Neural cell (in vitro differentiated cells): Measurements from ENCODE around the gene TEX38. TPM values are rescaled to one million over a fixed set of nuclear protein-coding genes. Genes with fewer than 3 reads are reported as not detected.

Experiments used
- H2AFZ ChIP-seq: fragments of 200-600, 300-800 bp; sonication (generic), shearing (Covaris generic); 2 replicates; pipeline ENCODE4 v1.6.0; 2014; ENCODE audit warnings: low read depth, mild to moderate bottlenecking, antibody characterized with exemption, low read length, moderate library complexity
- H3F3A ChIP-seq: fragments of 200-600 bp; shearing (Covaris generic); 2 replicates; pipeline ENCODE4 v1.6.1; 2016; ENCODE audit warnings: mild to moderate bottlenecking, moderate library complexity, mixed read lengths, antibody characterized with exemption, low read length; ENCODE audit not compliant: insufficient read depth, poor library complexity, severe bottlenecking
- H3K27ac ChIP-seq: fragments of 200-600, 300-800 bp; sonication (generic), shearing (Covaris generic); 2 replicates; pipeline ENCODE4 v1.5.1; 2014; ENCODE audit warnings: mild to moderate bottlenecking, low read length, moderate library complexity
- H3K27me3 ChIP-seq: fragments of 300-800, 200-600 bp; sonication (generic), shearing (Covaris generic); 2 replicates; pipeline ENCODE4 v1.6.0; 2014; ENCODE audit warnings: mild to moderate bottlenecking, low read depth, low read length, moderate library complexity; ENCODE audit not compliant: insufficient read depth
- H3K36me3 ChIP-seq: fragments of 300-800, 200-600 bp; sonication (generic), shearing (Covaris generic); 2 replicates; pipeline ENCODE4 v1.5.1; 2014; ENCODE audit warnings: mild to moderate bottlenecking, antibody characterized with exemption, low read length, moderate library complexity; ENCODE audit not compliant: insufficient read depth
- H3K4me2 ChIP-seq: fragments of 300-800, 200-600 bp; sonication (generic), shearing (Covaris generic); 2 replicates; pipeline ENCODE4 v1.6.0; 2014; ENCODE audit warnings: mild to moderate bottlenecking, low read length
- H3K4me3 ChIP-seq: fragments of 300-800, 200-600 bp; sonication (generic), shearing (Covaris generic); 2 replicates; pipeline ENCODE4 v1.5.1; 2014; ENCODE audit warnings: mild to moderate bottlenecking, low read length, moderate library complexity
- H3K79me2 ChIP-seq: fragments of 200-600 bp; shearing (Covaris generic); replicated peaks from 2 replicates; pipeline ENCODE4 v1.6.0; 2014; ENCODE audit warnings: mild to moderate bottlenecking, low read length, moderate library complexity; ENCODE audit not compliant: insufficient read depth
- H3K9ac ChIP-seq: fragments of 300-800, 200-600 bp; sonication (generic), shearing (Covaris generic); 2 replicates; pipeline ENCODE4 v1.6.1; 2016; ENCODE audit warnings: mild to moderate bottlenecking, low read length, mixed read lengths
- H3K9me2 ChIP-seq: fragments of 200-600 bp; shearing (Covaris generic); 2 replicates; pipeline ENCODE4 v1.6.1; 2016; ENCODE audit warnings: mild to moderate bottlenecking, low read length, mixed read lengths; ENCODE audit not compliant: insufficient read depth
- H3K9me3 ChIP-seq: fragments of 200-600, 300-800 bp; sonication (generic), shearing (Covaris generic); 2 replicates; pipeline ENCODE4 v1.6.1; 2016; ENCODE audit warnings: mild to moderate bottlenecking, mixed run types, low read length, moderate library complexity, mixed read lengths
- H4K20me1 ChIP-seq: fragments of 200-600 bp; shearing (Covaris generic); 2 replicates; pipeline ENCODE4 v1.6.1; 2016; ENCODE audit warnings: mild to moderate bottlenecking, mixed run types; ENCODE audit not compliant: insufficient read depth
- EP300 ChIP-seq: fragments of 450-650 bp; conservative IDR thresholded peaks from 2 replicates; pipeline ENCODE4 v1.6.1; 2014; ENCODE audit warnings: antibody characterized with exemption, mild to moderate bottlenecking, moderate library complexity; ENCODE audit not compliant: poor library complexity, severe bottlenecking
- EZH2 ChIP-seq: fragments of 200-600, 300-800 bp; shearing (Covaris generic), sonication (generic); IDR thresholded peaks from 2 replicates; pipeline ENCODE4 v1.6.1; 2014; ENCODE audit warnings: antibody characterized with exemption, low read length, borderline replicate concordance, mild to moderate bottlenecking; ENCODE audit not compliant: insufficient read depth, poor library complexity, severe bottlenecking
- MXI1 ChIP-seq: fragments of 450-650 bp; conservative IDR thresholded peaks from 2 replicates; pipeline ENCODE4 v1.6.1; 2014; ENCODE audit warnings: antibody characterized with exemption, mild to moderate bottlenecking; ENCODE audit not compliant: poor library complexity, severe bottlenecking
- POLR2AphosphoS5 ChIP-seq: IDR thresholded peaks from 2 replicates; pipeline ENCODE4 v1.6.1; 2012
- RAD21 ChIP-seq: fragments of 450-650 bp; conservative IDR thresholded peaks from 2 replicates; pipeline ENCODE4 v1.6.1; 2014; ENCODE audit warnings: antibody characterized with exemption, mild to moderate bottlenecking, moderate library complexity
- SMC3 ChIP-seq: fragments of 450-650 bp; conservative IDR thresholded peaks from 2 replicates; pipeline ENCODE4 v1.6.1; 2014; ENCODE audit warnings: antibody characterized with exemption, mild to moderate bottlenecking, moderate library complexity; ENCODE audit not compliant: poor library complexity
- TAF1 ChIP-seq: IDR thresholded peaks from 2 replicates; pipeline ENCODE4 v1.6.1; 2012; ENCODE audit warnings: low read depth
- polyA plus RNA-seq: library from polyadenylated mRNA; depleted of rRNA; stranded (reverse); fragments of >200 nt; gene quantifications from 2 replicates; pipeline ENCODE4 v1.2.3, GENCODE V29; 2014
- TF ChIP-seq, protein P1 (sequence below): fragments of 450-650 bp; IDR thresholded peaks from 2 replicates; pipeline ENCODE4 v1.5.1; 2014; ENCODE audit warnings: antibody characterized with exemption, mild to moderate bottlenecking, moderate library complexity; ENCODE audit not compliant: poor library complexity, severe bottlenecking
- TF ChIP-seq, protein P2 (sequence below): IDR thresholded peaks from 2 replicates; pipeline ENCODE4 v1.6.1; 2012; ENCODE audit warnings: borderline replicate concordance

Gene TEX38
- polyA plus RNA-seq, 1 donor from 2014 or later = not detected

DNA sequence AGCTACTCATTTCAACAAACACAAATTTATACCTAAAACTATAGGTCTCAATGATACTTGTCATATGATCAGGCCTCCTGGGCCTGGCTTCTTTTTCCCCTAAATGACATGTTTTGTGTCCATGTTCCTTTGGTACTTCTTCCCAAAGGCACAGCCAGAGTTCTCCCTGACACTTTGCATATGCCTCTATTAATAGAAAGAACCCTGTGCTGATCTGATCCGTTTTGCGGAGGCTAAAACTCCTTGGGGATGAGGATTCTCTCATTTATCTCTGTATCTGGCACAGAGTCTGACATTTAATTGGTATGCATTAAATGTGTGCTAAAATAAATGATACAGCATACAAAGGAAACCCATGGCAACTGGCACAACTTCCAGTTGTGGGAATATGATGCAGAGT lies 15.0 kb upstream of the TEX38 start:
- peaks cover 10% of the 10 kb centered on the region for H3K36me3 ChIP-seq
- no peaks in the 10 kb centered on the region for H4K20me1 ChIP-seq
- TF ChIP-seq SMC3 (no peak), MXI1 (no peak), EP300 (no peak), TAF1 (no peak), POLR2AphosphoS5 (no peak), RAD21 (no peak)
- TF ChIP-seq, protein P1, sequence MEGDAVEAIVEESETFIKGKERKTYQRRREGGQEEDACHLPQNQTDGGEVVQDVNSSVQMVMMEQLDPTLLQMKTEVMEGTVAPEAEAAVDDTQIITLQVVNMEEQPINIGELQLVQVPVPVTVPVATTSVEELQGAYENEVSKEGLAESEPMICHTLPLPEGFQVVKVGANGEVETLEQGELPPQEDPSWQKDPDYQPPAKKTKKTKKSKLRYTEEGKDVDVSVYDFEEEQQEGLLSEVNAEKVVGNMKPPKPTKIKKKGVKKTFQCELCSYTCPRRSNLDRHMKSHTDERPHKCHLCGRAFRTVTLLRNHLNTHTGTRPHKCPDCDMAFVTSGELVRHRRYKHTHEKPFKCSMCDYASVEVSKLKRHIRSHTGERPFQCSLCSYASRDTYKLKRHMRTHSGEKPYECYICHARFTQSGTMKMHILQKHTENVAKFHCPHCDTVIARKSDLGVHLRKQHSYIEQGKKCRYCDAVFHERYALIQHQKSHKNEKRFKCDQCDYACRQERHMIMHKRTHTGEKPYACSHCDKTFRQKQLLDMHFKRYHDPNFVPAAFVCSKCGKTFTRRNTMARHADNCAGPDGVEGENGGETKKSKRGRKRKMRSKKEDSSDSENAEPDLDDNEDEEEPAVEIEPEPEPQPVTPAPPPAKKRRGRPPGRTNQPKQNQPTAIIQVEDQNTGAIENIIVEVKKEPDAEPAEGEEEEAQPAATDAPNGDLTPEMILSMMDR = no peak
- TF ChIP-seq, protein P2, sequence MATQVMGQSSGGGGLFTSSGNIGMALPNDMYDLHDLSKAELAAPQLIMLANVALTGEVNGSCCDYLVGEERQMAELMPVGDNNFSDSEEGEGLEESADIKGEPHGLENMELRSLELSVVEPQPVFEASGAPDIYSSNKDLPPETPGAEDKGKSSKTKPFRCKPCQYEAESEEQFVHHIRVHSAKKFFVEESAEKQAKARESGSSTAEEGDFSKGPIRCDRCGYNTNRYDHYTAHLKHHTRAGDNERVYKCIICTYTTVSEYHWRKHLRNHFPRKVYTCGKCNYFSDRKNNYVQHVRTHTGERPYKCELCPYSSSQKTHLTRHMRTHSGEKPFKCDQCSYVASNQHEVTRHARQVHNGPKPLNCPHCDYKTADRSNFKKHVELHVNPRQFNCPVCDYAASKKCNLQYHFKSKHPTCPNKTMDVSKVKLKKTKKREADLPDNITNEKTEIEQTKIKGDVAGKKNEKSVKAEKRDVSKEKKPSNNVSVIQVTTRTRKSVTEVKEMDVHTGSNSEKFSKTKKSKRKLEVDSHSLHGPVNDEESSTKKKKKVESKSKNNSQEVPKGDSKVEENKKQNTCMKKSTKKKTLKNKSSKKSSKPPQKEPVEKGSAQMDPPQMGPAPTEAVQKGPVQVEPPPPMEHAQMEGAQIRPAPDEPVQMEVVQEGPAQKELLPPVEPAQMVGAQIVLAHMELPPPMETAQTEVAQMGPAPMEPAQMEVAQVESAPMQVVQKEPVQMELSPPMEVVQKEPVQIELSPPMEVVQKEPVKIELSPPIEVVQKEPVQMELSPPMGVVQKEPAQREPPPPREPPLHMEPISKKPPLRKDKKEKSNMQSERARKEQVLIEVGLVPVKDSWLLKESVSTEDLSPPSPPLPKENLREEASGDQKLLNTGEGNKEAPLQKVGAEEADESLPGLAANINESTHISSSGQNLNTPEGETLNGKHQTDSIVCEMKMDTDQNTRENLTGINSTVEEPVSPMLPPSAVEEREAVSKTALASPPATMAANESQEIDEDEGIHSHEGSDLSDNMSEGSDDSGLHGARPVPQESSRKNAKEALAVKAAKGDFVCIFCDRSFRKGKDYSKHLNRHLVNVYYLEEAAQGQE = no peak
- no peak overlapping the region for H3K27ac ChIP-seq
- H2AFZ ChIP-seq = no peak overlapping the region
- no peak overlapping the region for H3K9ac ChIP-seq
- no peaks in the 10 kb centered on the region for H3F3A ChIP-seq
- H3K9me2 ChIP-seq = no peaks in the 10 kb centered on the region
- H3K4me3 ChIP-seq = no peak overlapping the region
- no peaks in the 10 kb centered on the region for H3K27me3 ChIP-seq
- no peak overlapping the region for H3K4me2 ChIP-seq
- H3K79me2 ChIP-seq = no peaks in the 10 kb centered on the region
- no peaks in the 10 kb centered on the region for H3K9me3 ChIP-seq

DNA sequence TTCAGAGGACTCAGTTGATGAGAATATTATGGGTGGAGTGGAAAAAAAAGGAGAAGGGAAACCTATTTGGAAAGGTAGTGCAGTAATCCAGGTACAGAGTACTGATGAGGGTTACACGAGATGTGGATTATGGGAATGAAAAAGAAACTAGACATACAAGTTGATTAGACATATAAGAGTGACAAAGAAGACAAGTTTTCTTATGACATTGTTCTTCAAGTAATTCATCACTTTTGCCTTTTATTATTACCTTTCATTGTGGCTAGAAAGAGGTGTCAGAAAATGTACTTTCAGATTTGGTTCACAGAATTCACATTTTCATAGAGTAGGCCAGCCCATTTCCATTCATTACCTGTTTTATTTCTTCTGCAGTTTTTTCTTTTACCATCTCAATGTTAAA lies 13.9 kb upstream of the TEX38 start:
- H4K20me1 ChIP-seq = no peaks in the 10 kb centered on the region
- no peaks in the 10 kb centered on the region for H3F3A ChIP-seq
- H3K4me2 ChIP-seq = no peak overlapping the region
- no peak overlapping the region for H3K4me3 ChIP-seq
- H3K9me2 ChIP-seq = no peaks in the 10 kb centered on the region
- no peak overlapping the region for H2AFZ ChIP-seq
- H3K27ac ChIP-seq = no peak overlapping the region
- no peaks in the 10 kb centered on the region for H3K9me3 ChIP-seq
- H3K36me3 ChIP-seq = peaks cover 10% of the 10 kb centered on the region
- H3K27me3 ChIP-seq = no peaks in the 10 kb centered on the region
- no peak overlapping the region for H3K9ac ChIP-seq
- TF ChIP-seq RAD21 = no peak
- no peak for TF ChIP-seq EZH2
- TF ChIP-seq, protein P2 = no peak
- no peak for TF ChIP-seq TAF1
- TF ChIP-seq, protein P1 = no peak
- TF ChIP-seq POLR2AphosphoS5 = no peak
- H3K79me2 ChIP-seq = no peaks in the 10 kb centered on the region
